Prostate gland (tissue), 2 donors: ENCODE results near the gene BTBD9. TPM values are rescaled to one million over a fixed set of nuclear protein-coding genes. Genes with fewer than 3 reads are reported as not detected.

Source experiments
- DNase-seq: peaks from one replicate; pipeline ENCODE4 v3.0.0-alpha.2; 2019; ENCODE audit warnings: low spot score
- H3K27ac ChIP-seq, 2 donors: fragments of 200-600 bp; sonication (generic); 2 replicates each; pipeline ENCODE4 v1.5.1; 2017 to 2019
- H3K27me3 ChIP-seq: fragments of 200-600 bp; sonication (generic); replicated peaks from 2 replicates; pipeline ENCODE4 v1.5.1; 2019; ENCODE audit not compliant: insufficient read depth
- H3K36me3 ChIP-seq, 2 donors: fragments of 200-600 bp; sonication (generic); 1 replicate in 1 of 2; 2 replicates in 1 of 2; pipeline versions ENCODE4 v1.5.1 to v1.8.1; 2017 to 2019
- H3K4me1 ChIP-seq: fragments of 200-600 bp; sonication (generic); replicated peaks from 2 replicates; pipeline ENCODE4 v1.5.1; 2019
- H3K4me3 ChIP-seq, 2 donors: fragments of 200-600 bp; sonication (generic); 2 replicates each; pipeline ENCODE4 v1.5.1; 2017 to 2019
- H3K9me3 ChIP-seq: fragments of 200-600 bp; sonication (generic); 2 replicates; pipeline ENCODE4 v1.5.1; 2017
- CTCF ChIP-seq, 4 experiments: fragments of 200-600 bp in 2 of 4; fragments of 450-650 bp in 2 of 4; sonication (generic) in 2 of 4; IDR thresholded peaks; 1 replicate in 3 of 4; 2 replicates in 1 of 4; pipeline ENCODE4 v1.5.1; 2016 to 2019; ENCODE audit warnings: antibody characterized with exemption in 4 of 4, mild to moderate bottlenecking in 2 of 4, moderate library complexity in 2 of 4
- POLR2A ChIP-seq: fragments of 450-650 bp; IDR thresholded peaks from one replicate; pipeline ENCODE4 v1.6.1; 2016; ENCODE audit warnings: antibody characterized with exemption, mild to moderate bottlenecking
- POLR2AphosphoS5 ChIP-seq: sonication (generic); formaldehyde crosslinking; IDR thresholded peaks from one replicate; pipeline ENCODE4 v1.6.1; 2017; ENCODE audit warnings: antibody characterized with exemption
- WGBS: methylation state at CpG from one replicate; pipeline ENCODE4 v1.1.5; 2018; 5-methylcytosine and 5-hydroxymethylcytosine counted together
- intact Hi-C: fragments of 100-400 bp; cut with DNase I; formaldehyde crosslinking; loops from one replicate; pipeline ENCODE4 v1.14.2; 2022
- total RNA-seq, 2 donors: library from RNA; depleted of rRNA; stranded (reverse); fragments of >200 nt; gene quantifications; one replicate each; pipeline ENCODE4 v1.1.0, GENCODE V29; 2016

BTBD9 gene
- 10 to 100 TPM; 11.2 to 17.4 TPM for total RNA-seq

GRCh38 chr6:38639498-38640215, at the start of gene BTBD9:
Gene BTBD9, minus strand, starts transcription at chr6:38639929.
- under 1% methylated on average over 65 of the region's 82 CpGs for WGBS
- peak; percentile 71 for DNase-seq
- Histone ChIP-seq H3K9me3 (no peaks in the 10 kb centered on the region), H3K4me1 (peaks cover 7% of the 10 kb centered on the region), H3K4me3 (peak within 1 kb of the TSS; percentile 78 to 83), H3K27ac (peak within 1 kb of the TSS; percentile 89 to 91), H3K27me3 (no peaks in the 10 kb centered on the region), H3K36me3 (no peaks in the 10 kb centered on the region)
- intact Hi-C loops, result loop anchor here (10.0 kb wide), 1 partner anchor 65 kb away; the partner anchor contains the start of gene GLO1
- TF ChIP-seq POLR2AphosphoS5, result peak; percentile 31
- TF ChIP-seq CTCF (IDR thresholded peaks at IDR 0.05), result no peak
- no peak for TF ChIP-seq POLR2A

DNA sequence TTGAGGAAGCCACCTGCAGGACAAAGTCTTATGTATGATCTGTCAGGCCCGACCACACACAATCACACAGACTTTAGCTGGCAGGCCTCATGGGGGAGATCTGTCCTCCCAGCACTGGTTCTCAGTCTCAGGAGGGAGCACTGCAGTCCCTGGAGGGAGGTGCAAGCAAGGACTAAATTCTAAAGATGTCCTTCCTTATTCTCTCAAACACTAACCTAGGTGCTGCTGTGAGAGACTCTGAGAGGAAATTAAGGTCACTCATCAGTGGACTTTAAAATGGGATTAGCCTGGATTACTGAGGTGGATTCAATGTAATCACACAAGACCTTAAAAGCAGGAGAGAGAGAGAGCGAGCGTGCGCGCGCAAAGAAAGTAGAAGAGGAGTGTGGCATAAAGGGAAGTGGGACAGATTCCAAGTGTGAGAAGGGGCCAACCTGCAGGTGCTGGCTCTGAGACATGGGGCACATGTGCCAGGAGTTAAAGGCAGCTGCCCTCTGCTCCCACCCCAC, 48.9 kb upstream of the BTBD9 start:
- Histone ChIP-seq H3K4me3 (no peak overlapping the region), H3K27me3 (no peaks in the 10 kb centered on the region), H3K36me3 (no peaks in the 10 kb centered on the region), H3K4me1 (no peaks in the 10 kb centered on the region), H3K27ac (no peak overlapping the region), H3K9me3 (no peaks in the 10 kb centered on the region)
- TF ChIP-seq POLR2AphosphoS5, result no peak
- TF ChIP-seq CTCF (IDR thresholded peaks at IDR 0.05), result no peak
- TF ChIP-seq POLR2A, result no peak
- no peak for DNase-seq
- intact Hi-C loops, result no loop called here
- WGBS, result 81% methylated on average over 6 of the region's 6 CpGs

DNA sequence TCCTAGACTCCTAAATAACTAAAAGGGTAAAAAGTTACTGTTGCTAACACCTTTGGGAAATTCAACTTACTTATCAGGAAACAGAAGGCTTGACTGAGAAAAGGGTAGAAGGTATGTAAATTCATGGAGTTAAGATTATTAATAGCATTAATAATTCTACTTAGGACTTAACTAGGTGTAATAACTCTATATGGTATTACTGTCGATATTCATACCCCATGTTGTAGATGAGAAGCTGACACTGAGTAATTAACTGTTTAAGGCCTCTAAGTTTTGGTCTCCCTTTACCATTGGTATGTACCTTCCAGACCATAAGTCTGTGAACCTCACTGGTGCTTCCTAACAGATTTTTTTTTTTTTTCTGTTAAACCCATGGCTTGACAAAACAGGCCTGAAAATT, 47.8 kb upstream of the BTBD9 start:
- DNase-seq, result no peak
- TF ChIP-seq POLR2AphosphoS5 (no peak), POLR2A (no peak), CTCF (IDR thresholded peaks at IDR 0.05) (no peak)
- no peaks in the 10 kb centered on the region for H3K27me3 ChIP-seq
- H3K4me1 ChIP-seq, result no peaks in the 10 kb centered on the region
- no peaks in the 10 kb centered on the region for H3K9me3 ChIP-seq
- intact Hi-C loops, result no loop called here
- no peak overlapping the region for H3K4me3 ChIP-seq
- H3K27ac ChIP-seq, result no peak overlapping the region
- no peaks in the 10 kb centered on the region for H3K36me3 ChIP-seq
- WGBS, result 92% methylated on average over 1 of the region's 1 CpG

DNA sequence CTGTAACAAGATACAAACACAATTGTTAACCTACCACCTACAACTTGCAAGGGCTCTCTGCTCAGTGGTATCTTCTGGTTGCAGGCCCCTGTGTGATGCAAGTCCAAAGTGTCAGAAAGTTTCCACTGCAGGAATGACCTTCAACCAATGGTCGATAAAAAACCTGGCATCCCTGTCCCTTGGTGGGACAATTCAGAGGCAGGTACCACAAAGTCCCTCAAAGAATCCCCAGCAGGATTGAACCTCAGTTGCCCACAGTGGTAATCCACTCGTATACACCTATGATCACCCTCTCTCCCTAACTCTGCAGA, 47.3 kb upstream of the BTBD9 start:
- H3K27me3 ChIP-seq, result no peaks in the 10 kb centered on the region
- intact Hi-C loops, result no loop called here
- no peaks in the 10 kb centered on the region for H3K4me1 ChIP-seq
- no peak overlapping the region for H3K27ac ChIP-seq
- no peaks in the 10 kb centered on the region for H3K36me3 ChIP-seq
- 86% methylated on average over 2 of the region's 2 CpGs for WGBS
- H3K9me3 ChIP-seq, result no peaks in the 10 kb centered on the region
- TF ChIP-seq POLR2A (no peak), POLR2AphosphoS5 (no peak), CTCF (IDR thresholded peaks at IDR 0.05) (no peak)
- no peak for DNase-seq
- H3K4me3 ChIP-seq, result no peak overlapping the region
